Measurements from ENCODE around the gene SHB.

The SHB gene

GRCh38 chr9:37923118-37923795 is 145.8 kb downstream of the SHB start:
- H3K27me3 ChIP-seq (replicated peaks in 2 of 5; ENCODE audit: control insufficient read depth in 4 of 5, insufficient read depth in 5 of 5, low read length in 4 of 5) = no peaks in the 10 kb centered on the region
- no peak for DNase-seq
- peaks cover 0 to 16% (median 1%) of the 10 kb centered on the region in 4 experiments for H3K4me1 ChIP-seq (ENCODE audit: control extremely low read depth in 1 of 4, control insufficient read depth in 4 of 4, insufficient read depth in 4 of 4, low read length in 3 of 4)
- H3K36me3 ChIP-seq (ENCODE audit: control insufficient read depth in 4 of 4, insufficient read depth in 4 of 4, low read length in 3 of 4) = peaks cover 0 to 7% (median 0%) of the 10 kb centered on the region in 4 experiments
- CTCF ChIA-PET = interaction anchor here (4.9 kb wide), 1 partner anchor 8 kb away, joined by 27 read pairs; no protein-coding TSS in a partner anchor
- H3K4me3 ChIP-seq (ENCODE audit: control insufficient read depth in 1 of 7, extremely low read depth in 1 of 7, insufficient read depth in 4 of 7, low read depth in 2 of 7, low read length in 6 of 7) = no peak overlapping the region
- H3K27ac ChIP-seq (ENCODE audit: insufficient read depth in 1 of 2, low read depth in 1 of 2, low read length in 2 of 2, poor library complexity in 1 of 2, severe bottlenecking in 2 of 2) = no peak overlapping the region
- WGBS (ENCODE audit: insufficient coverage) = 96% methylated on average over 14 of the region's 14 CpGs
- H3K9me3 ChIP-seq (ENCODE audit: control extremely low read depth in 1 of 5, control insufficient read depth in 4 of 5, insufficient read depth in 2 of 5, low read depth in 1 of 5, low read length in 4 of 5) = no peaks in the 10 kb centered on the region
- POLR2A ChIA-PET = no interaction called here

GRCh38 chr9:37922363-37923117 is 146.5 kb downstream of the SHB start:
- ChIA-PET POLR2A (no interaction called here), CTCF (interaction anchor here (0.8 to 4.9 kb wide), 2 partner anchors 8 kb away, joined by 5 to 27 read pairs; no protein-coding TSS in a partner anchor)
- Histone ChIP-seq H3K9me3 (ENCODE audit: control extremely low read depth in 1 of 5, control insufficient read depth in 4 of 5, insufficient read depth in 2 of 5, low read depth in 1 of 5, low read length in 4 of 5) (no peaks in the 10 kb centered on the region), H3K36me3 (ENCODE audit: control insufficient read depth in 4 of 4, insufficient read depth in 4 of 4, low read length in 3 of 4) (peaks cover 0 to 10% (median 3%) of the 10 kb centered on the region in 4 experiments), H3K4me1 (ENCODE audit: control extremely low read depth in 1 of 4, control insufficient read depth in 4 of 4, insufficient read depth in 4 of 4, low read length in 3 of 4) (peaks cover 0 to 11% (median under 1%) of the 10 kb centered on the region in 4 experiments), H3K27ac (ENCODE audit: insufficient read depth in 1 of 2, low read depth in 1 of 2, low read length in 2 of 2, poor library complexity in 1 of 2, severe bottlenecking in 2 of 2) (no peak overlapping the region), H3K27me3 (replicated peaks in 2 of 5; ENCODE audit: control insufficient read depth in 4 of 5, insufficient read depth in 5 of 5, low read length in 4 of 5) (no peaks in the 10 kb centered on the region), H3K4me3 (ENCODE audit: control insufficient read depth in 1 of 7, extremely low read depth in 1 of 7, insufficient read depth in 4 of 7, low read depth in 2 of 7, low read length in 6 of 7) (no peak overlapping the region)
- WGBS (ENCODE audit: insufficient coverage) = 89% methylated on average over 12 of the region's 13 CpGs
- DNase-seq = no peak

- Histone ChIP-seq H3K4me1 (ENCODE audit: control extremely low read depth in 1 of 4, control insufficient read depth in 4 of 4, insufficient read depth in 4 of 4, low read length in 3 of 4) (peaks cover 0 to 15% (median 0%) of the 10 kb centered on the region in 4 experiments), H3K4me3 (ENCODE audit: control insufficient read depth in 1 of 7, extremely low read depth in 1 of 7, insufficient read depth in 4 of 7, low read depth in 2 of 7, low read length in 6 of 7) (no peak overlapping the region), H3K36me3 (ENCODE audit: control insufficient read depth in 4 of 4, insufficient read depth in 4 of 4, low read length in 3 of 4) (peaks cover 0 to 10% (median 4%) of the 10 kb centered on the region in 4 experiments), H3K27me3 (replicated peaks in 2 of 5; ENCODE audit: control insufficient read depth in 4 of 5, insufficient read depth in 5 of 5, low read length in 4 of 5) (no peaks in the 10 kb centered on the region), H3K27ac (ENCODE audit: insufficient read depth in 1 of 2, low read depth in 1 of 2, low read length in 2 of 2, poor library complexity in 1 of 2, severe bottlenecking in 2 of 2) (no peak overlapping the region), H3K9me3 (ENCODE audit: control extremely low read depth in 1 of 5, control insufficient read depth in 4 of 5, insufficient read depth in 2 of 5, low read depth in 1 of 5, low read length in 4 of 5) (no peaks in the 10 kb centered on the region)
- WGBS (ENCODE audit: insufficient coverage) = 93% methylated on average over 10 of the region's 15 CpGs
- no peak for DNase-seq
- CTCF ChIA-PET = interaction anchor here (0.8 to 1.0 kb wide), 2 partner anchors 8 to 55 kb away, joined by 3 to 5 read pairs; no protein-coding TSS in a partner anchor
- POLR2A ChIA-PET = no interaction called here
Observed at GRCh38 chr9:37921546-37922300, 147.3 kb downstream of the SHB start.

GRCh38 chr9:37921168-37921510 is 147.9 kb downstream of the SHB start:
- 96% methylated on average over 4 of the region's 7 CpGs for WGBS (ENCODE audit: insufficient coverage)

GRCh38 chr9:37920471-37921167 is 148.4 kb downstream of the SHB start:
- Histone ChIP-seq H3K27ac (ENCODE audit: insufficient read depth in 1 of 2, low read depth in 1 of 2, low read length in 2 of 2, poor library complexity in 1 of 2, severe bottlenecking in 2 of 2) (no peak overlapping the region), H3K4me1 (ENCODE audit: control extremely low read depth in 1 of 4, control insufficient read depth in 4 of 4, insufficient read depth in 4 of 4, low read length in 3 of 4) (peaks cover 0 to 9% (median 0%) of the 10 kb centered on the region in 4 experiments), H3K4me3 (ENCODE audit: control insufficient read depth in 1 of 7, extremely low read depth in 1 of 7, insufficient read depth in 4 of 7, low read depth in 2 of 7, low read length in 6 of 7) (peak overlapping the region in 1 of 7 experiments; percentile 1), H3K27me3 (replicated peaks in 2 of 5; ENCODE audit: control insufficient read depth in 4 of 5, insufficient read depth in 5 of 5, low read length in 4 of 5) (no peaks in the 10 kb centered on the region), H3K36me3 (ENCODE audit: control insufficient read depth in 4 of 4, insufficient read depth in 4 of 4, low read length in 3 of 4) (peaks cover 0 to 10% (median 4%) of the 10 kb centered on the region in 4 experiments), H3K9me3 (ENCODE audit: control extremely low read depth in 1 of 5, control insufficient read depth in 4 of 5, insufficient read depth in 2 of 5, low read depth in 1 of 5, low read length in 4 of 5) (no peaks in the 10 kb centered on the region)
- ChIA-PET CTCF (interaction anchor here (1.0 kb wide), 1 partner anchor 56 kb away, joined by 3 read pairs; no protein-coding TSS in a partner anchor), POLR2A (no interaction called here)
- peak in 2 of 3 donors; percentile 13 to 25 for DNase-seq
- WGBS (ENCODE audit: insufficient coverage) = 95% methylated on average over 5 of the region's 5 CpGs

More at GRCh38 chr9:37921168-37921510, 147.9 kb downstream of the SHB start:
- H3K4me1 ChIP-seq (ENCODE audit: control extremely low read depth in 1 of 4, control insufficient read depth in 4 of 4, insufficient read depth in 4 of 4, low read length in 3 of 4) = peaks cover 0 to 11% (median 0%) of the 10 kb centered on the region in 4 experiments
- no peak overlapping the region for H3K4me3 ChIP-seq (ENCODE audit: control insufficient read depth in 1 of 7, extremely low read depth in 1 of 7, insufficient read depth in 4 of 7, low read depth in 2 of 7, low read length in 6 of 7)
- peaks cover 0 to 10% (median 4%) of the 10 kb centered on the region in 4 experiments for H3K36me3 ChIP-seq (ENCODE audit: control insufficient read depth in 4 of 4, insufficient read depth in 4 of 4, low read length in 3 of 4)
- H3K9me3 ChIP-seq (ENCODE audit: control extremely low read depth in 1 of 5, control insufficient read depth in 4 of 5, insufficient read depth in 2 of 5, low read depth in 1 of 5, low read length in 4 of 5) = no peaks in the 10 kb centered on the region
- no peak for DNase-seq
- CTCF ChIA-PET = interaction anchor here (1.0 kb wide), 1 partner anchor 56 kb away, joined by 3 read pairs; no protein-coding TSS in a partner anchor
- POLR2A ChIA-PET = no interaction called here
- no peak overlapping the region for H3K27ac ChIP-seq (ENCODE audit: insufficient read depth in 1 of 2, low read depth in 1 of 2, low read length in 2 of 2, poor library complexity in 1 of 2, severe bottlenecking in 2 of 2)
- no peaks in the 10 kb centered on the region for H3K27me3 ChIP-seq (replicated peaks in 2 of 5; ENCODE audit: control insufficient read depth in 4 of 5, insufficient read depth in 5 of 5, low read length in 4 of 5)

GRCh38 chr9:37919956-37920335 is 149.1 kb downstream of the SHB start:
- 97% methylated on average over 6 of the region's 6 CpGs for WGBS (ENCODE audit: insufficient coverage)
- CTCF ChIA-PET = interaction anchor here (0.7 kb wide), 1 partner anchor 39 kb away, joined by 3 read pairs; no protein-coding TSS in a partner anchor

More at GRCh38 chr9:37919956-37920335, 149.1 kb downstream of the SHB start:
- DNase-seq = no peak
- POLR2A ChIA-PET = no interaction called here
- Histone ChIP-seq H3K4me3 (ENCODE audit: control insufficient read depth in 1 of 7, extremely low read depth in 1 of 7, insufficient read depth in 4 of 7, low read depth in 2 of 7, low read length in 6 of 7) (no peak overlapping the region), H3K36me3 (ENCODE audit: control insufficient read depth in 4 of 4, insufficient read depth in 4 of 4, low read length in 3 of 4) (peaks cover 0 to 10% (median 4%) of the 10 kb centered on the region in 4 experiments), H3K9me3 (ENCODE audit: control extremely low read depth in 1 of 5, control insufficient read depth in 4 of 5, insufficient read depth in 2 of 5, low read depth in 1 of 5, low read length in 4 of 5) (no peaks in the 10 kb centered on the region), H3K4me1 (ENCODE audit: control extremely low read depth in 1 of 4, control insufficient read depth in 4 of 4, insufficient read depth in 4 of 4, low read length in 3 of 4) (peaks cover 0 to 9% (median 0%) of the 10 kb centered on the region in 4 experiments), H3K27me3 (replicated peaks in 2 of 5; ENCODE audit: control insufficient read depth in 4 of 5, insufficient read depth in 5 of 5, low read length in 4 of 5) (no peaks in the 10 kb centered on the region), H3K27ac (ENCODE audit: insufficient read depth in 1 of 2, low read depth in 1 of 2, low read length in 2 of 2, poor library complexity in 1 of 2, severe bottlenecking in 2 of 2) (no peak overlapping the region)
